GM12892 (cell line): ENCODE results near the gene OTUD5.

ENCODE experiments used
- DNase-seq: peaks from one replicate; pipeline ENCODE4 v3.0.0; 2011; ENCODE audit not compliant: insufficient read length
- FAIRE-seq: peaks from 2 replicates; lab custom pipeline; 2011; peaks lifted over from hg19 to GRCh38; lab: Jason Lieb, UNC
- POLR2A ChIP-seq: IDR thresholded peaks from 2 replicates; pipeline ENCODE4 v1.6.1; 2011; ENCODE audit warnings: low read depth, low read length, control low read depth
- POLR2AphosphoS5 ChIP-seq: IDR thresholded peaks from 2 replicates; pipeline ENCODE4 v1.6.1; 2011; ENCODE audit warnings: low read depth, low read length, control low read depth
- TAF1 ChIP-seq: IDR thresholded peaks from 2 replicates; pipeline ENCODE4 v1.6.1; 2011; ENCODE audit warnings: low read depth, mild to moderate bottlenecking, control low read depth, low read length, borderline replicate concordance

Gene OTUD5

DNA sequence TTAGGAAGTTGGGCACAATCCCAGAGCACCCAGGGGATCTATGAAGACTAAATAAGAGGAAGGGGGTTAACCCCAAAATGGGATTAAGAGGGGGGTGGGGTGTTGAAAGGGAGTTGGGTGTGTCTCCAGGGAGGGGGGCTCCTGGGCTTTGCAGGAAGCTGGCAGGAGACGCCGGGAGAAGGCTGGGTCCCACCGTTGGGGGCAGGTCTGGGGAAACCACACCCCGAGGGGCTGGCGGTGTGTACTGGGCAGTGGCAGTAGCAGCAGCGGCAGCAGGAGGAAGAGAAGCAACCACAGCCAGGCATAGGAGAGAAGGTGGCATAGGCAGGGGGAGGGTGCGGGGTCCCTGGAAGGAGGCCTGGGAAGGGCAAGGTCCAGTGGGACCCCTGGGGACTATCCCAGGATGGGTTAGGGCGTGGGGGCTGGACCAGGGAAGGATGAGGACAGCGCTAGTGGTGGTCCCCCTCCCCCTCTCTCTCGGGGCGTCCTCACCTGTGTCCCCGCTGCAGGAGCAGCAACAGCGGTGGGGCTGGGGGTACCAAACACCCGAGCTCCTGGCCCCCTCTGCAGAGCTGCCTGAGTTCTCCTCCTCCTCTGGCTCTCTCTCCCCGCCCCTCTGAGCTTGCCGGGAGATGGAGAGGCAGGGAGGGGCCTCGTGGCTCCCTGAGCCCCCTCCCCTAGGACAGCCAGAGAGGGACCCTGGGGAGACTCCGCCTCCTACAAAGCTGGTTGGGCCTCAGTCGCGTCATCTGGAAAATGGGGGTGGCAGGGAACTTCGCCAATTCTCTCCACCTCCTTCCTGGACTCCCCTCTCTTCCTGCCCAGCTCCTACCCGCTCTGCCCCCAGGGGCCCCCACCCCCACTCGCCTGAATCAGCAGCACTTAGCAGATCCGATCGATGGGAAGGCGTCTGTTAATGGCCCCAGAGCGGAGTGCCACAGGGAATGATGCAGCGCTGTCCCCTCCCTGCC lies 14.1 kb upstream of the OTUD5 start, which contains the start of gene KCND1:
Gene KCND1, minus strand, starts transcription at position 596 of the 971 bp plus-strand sequence. CDS start 1,573 bp downstream, outside the sequence.
- DNase-seq (no peak), FAIRE-seq (no peak)
- TF ChIP-seq POLR2A = no peak
- no peak for TF ChIP-seq POLR2AphosphoS5
- no peak for TF ChIP-seq TAF1

DNA sequence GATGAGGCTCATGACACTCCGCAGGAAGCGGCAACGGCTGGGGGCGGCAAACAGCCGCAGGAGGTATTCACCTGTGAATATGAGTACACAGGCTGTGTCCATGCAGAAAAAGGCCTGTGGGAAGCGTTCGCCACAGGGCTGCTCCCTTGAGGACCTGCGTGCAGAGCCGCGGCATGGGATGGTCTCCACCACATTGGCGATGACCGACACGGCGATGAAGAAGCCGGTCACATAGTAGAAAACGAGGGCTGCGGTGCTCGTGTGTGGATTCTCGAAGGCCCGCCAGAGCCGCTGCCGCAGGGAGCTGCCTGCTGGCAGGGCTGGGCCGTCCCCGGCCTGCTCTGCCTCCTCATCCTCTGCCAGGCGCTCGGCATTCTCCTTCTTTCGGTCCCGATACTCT lies 12.1 kb upstream of the OTUD5 start:
- FAIRE-seq = no peak
- no peak for TF ChIP-seq TAF1
- no peak for TF ChIP-seq POLR2AphosphoS5
- TF ChIP-seq POLR2A = no peak

DNA sequence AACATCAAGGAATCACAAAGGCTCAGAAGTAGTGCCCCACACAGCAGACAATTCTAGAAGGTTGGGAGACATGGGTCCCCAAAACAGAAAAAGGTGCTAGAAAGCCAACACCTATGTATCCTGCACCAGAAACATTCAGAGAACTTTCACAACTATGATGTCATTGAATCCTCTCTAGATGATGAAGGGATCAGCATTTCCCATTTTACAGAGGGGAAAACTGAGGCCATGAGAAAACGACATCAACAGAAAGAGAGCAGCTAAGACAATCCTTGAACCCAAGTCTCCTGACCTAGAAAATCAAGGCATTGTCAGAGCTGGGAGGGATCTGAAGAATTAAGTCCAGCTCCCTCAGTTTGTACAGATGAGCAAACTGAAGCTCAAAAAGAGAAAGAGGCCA lies 11.0 kb upstream of the OTUD5 start:
- no peak for TF ChIP-seq TAF1
- TF ChIP-seq POLR2A = no peak
- no peak for TF ChIP-seq POLR2AphosphoS5
- DNase-seq (no peak), FAIRE-seq (no peak)

More for the DNA sequence above, 12.1 kb upstream of the OTUD5 start:
- DNase-seq = no peak

DNA sequence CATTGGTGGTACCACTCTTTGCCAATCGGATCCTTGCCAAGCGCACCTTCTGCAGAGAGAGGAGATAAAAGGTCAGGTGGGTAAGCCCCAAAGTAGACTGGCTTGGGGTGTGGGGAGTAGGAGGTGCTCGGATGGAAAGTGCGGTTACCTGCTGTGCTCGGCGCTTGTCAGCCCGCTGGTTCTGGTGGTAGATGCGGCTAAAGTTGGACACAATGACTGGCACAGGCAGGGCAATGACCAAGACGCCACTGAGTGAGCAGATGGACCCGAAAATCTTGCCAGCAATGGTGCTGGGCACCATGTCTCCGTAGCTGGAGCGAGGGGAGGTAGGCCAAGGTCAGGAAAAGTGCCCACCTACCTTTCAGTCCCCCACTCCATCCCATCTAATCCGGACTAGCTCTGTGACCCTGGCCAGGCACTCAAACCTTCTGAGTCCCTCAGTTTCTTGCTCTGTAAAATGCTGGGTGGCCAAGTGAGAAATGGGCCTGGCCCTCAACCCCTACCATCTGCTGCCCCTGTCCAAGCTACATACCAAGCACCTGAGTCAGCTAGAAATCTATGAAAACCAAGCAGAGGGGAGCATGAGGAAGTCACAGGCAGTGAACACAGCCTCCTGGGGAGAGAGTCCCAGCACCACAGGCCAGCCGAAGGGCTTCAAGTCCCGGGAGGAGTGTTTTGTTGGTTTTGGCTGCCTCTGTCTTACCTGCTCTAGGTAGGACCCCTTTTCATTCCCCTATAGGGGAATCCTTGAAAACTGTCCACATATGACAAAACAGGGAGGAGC lies 9.6 kb upstream of the OTUD5 start:
- no peak for TF ChIP-seq POLR2AphosphoS5
- no peak for TF ChIP-seq TAF1
- TF ChIP-seq POLR2A = no peak
- no peak for DNase-seq
- FAIRE-seq = no peak

DNA sequence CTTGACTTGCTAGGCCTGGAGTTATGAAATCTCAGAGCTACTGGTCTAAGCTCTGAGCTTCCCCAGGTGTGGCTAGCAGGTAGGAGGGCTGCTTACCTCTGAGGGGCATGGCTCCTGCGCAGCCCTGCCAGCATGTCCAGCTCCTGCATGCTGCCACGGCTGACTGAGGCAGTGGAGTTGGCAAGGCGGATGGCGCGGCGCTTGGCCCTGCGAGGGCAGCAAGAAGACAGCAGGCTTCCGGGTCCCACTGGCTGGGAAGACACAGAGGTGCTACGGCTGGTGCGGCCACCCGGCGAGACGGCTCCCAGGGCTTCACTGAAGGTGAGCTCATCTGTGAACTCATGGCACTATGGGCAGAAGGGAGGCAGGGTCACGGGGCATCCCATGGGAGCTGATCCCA lies 8.6 kb upstream of the OTUD5 start:
- no peak for FAIRE-seq
- TF ChIP-seq TAF1 = no peak
- no peak for TF ChIP-seq POLR2A
- no peak for TF ChIP-seq POLR2AphosphoS5
- DNase-seq = no peak

DNA sequence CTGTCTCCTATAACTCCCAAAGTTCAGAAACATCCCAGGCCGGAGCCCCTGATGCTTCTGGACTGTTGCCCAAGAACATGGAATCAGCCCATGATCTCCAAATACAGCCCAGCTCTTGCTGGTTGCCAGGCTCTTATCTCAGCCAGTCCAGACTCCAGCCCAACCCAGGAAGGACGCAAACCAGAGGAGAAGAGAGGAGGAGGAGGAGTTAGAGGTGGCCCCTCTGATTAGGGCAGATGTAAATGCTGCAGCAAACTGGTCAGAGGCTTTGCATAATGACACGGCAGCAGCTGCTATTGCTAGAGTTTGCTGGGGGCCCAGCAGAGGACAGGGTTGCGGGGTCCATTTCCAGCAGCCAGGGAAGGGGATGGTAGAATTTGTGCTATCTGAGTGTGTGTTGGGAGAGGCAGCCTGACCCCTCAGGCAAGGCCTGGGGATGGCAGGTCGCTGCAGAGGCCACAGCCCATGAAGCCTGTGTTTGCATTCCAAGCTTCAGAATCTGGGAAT lies 4.2 kb upstream of the OTUD5 start:
- no peak for FAIRE-seq
- no peak for TF ChIP-seq POLR2A
- no peak for TF ChIP-seq POLR2AphosphoS5
- no peak for TF ChIP-seq TAF1
- no peak for DNase-seq

DNA sequence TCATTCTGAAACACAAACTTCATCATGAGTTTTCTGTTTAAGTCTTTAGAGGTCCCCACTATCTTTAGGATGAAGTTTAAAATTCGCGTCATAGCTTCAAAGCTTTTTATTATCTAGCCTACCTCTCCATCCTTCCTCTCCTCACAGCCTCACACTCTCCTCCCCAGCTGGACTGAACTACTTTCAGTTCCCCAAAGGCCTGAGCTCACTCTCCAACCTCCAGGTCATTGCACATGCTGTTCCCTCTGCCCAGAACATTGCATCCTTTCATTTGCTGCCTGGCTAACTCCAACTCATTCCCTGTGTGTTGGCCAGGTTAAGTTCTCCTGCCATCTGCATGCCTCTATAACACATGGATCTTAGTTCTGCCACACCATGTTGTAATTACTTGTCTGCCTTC lies 2.9 kb upstream of the OTUD5 start:
- TF ChIP-seq POLR2A (no peak), TAF1 (no peak), POLR2AphosphoS5 (no peak)
- DNase-seq = no peak
- no peak for FAIRE-seq

DNA sequence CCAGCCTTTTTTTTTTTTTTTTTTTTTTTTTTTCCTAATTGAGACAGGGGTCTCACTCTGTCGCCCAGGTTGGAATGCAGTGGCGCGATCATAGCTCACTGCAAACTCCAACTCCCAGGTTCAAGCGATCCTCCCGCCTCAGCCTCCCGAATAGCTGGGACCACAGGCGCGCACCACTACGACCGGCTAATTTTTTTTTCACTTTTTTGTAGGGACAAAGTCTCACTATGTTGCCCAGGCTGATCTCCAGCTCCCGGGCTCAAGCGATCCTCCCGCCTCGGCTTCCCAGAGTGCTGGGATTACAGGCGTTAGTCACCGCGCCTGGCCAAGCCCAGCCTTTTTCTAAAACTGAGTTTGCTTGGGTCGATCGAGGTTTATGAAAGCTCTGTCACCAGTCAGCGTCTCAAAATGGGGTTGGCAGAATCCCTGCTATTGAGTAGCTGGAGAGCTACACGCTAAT lies 1.3 kb upstream of the OTUD5 start:
- DNase-seq (no peak), FAIRE-seq (no peak)
- no peak for TF ChIP-seq POLR2AphosphoS5
- TF ChIP-seq TAF1 = no peak
- TF ChIP-seq POLR2A = no peak

DNA sequence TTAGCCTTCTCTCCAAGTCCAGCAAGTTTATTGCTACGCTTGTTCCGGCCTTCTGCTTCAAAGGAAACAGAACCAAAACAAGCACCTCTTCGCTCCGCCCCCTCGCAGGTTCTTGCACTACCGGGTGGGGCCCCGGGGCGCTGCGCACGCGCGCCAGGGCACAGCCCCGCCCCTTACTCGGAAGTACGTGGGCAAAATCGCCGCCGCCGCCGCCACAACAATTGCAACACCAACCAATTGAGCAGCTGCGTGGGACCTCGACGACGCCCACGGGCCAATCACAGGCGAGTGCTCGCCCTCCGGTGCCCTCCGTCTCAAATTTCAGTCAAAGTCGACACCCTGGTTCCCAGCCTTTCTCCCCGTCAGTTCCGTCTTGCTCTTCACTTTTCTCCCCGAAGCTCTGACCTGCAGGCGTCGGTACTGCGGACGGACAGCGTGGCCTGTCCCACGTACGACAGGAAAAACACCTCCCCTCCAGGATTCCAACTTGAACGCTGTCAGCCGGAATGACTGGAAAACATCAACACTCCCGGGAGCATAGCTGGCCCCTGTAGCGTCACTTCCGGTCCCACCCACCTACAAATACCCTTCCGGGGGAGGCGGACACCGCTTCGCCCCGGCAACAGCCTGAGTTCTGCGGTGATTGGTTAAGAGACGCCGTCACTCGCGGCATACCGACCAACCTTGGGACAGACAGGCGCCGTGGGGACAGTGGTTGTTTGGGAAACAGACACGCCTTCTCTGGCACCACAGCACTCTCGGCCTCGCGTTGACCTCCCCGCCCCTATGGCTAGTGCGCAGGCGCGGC lies 624 bp upstream of the OTUD5 start:
- FAIRE-seq (peak; percentile 98), DNase-seq (peak; percentile 83)
- TF ChIP-seq TAF1 = no peak
- TF ChIP-seq POLR2A = no peak; the same call in 1 of the 2 replicates
- TF ChIP-seq POLR2AphosphoS5 = no peak

DNA sequence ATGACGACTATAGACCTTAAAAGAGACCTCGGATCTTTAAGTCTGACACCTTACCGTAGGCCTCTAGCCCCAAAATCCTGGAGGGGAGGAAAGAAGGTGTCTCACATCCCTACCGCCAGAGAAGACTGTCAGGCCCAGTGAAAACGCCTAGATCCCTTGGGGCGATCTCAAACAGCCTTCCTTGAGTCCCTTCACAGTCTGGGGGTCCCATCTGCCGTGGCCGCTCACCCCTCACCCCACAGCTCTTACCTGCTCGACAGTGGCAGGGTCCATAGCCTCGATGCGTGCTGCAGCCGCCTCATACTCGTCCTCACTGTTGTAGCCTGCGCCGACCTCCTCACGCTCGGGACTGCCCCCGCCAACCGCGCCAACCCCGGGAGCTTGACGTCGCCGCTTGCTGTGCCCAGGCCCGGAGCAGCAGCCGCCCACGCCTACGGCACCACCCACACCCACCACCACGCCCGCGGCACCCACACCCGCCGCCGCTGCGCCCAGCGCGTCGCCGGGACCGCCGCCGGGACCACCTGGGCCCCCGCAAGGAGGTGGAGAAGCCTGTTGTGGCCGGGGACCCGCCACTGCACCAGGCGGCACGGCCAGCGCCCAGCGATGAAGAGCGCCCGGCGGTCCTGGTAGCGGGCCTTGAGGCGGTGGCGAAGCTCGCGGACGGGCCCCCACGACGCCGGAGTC lies 536 bp downstream of the OTUD5 start:
- DNase-seq = no peak
- FAIRE-seq = peak; percentile 78
- TF ChIP-seq POLR2A (no peak), POLR2AphosphoS5 (0 out of 2 replicates have a peak, but pooled peaks have one; percentile 9)

DNA sequence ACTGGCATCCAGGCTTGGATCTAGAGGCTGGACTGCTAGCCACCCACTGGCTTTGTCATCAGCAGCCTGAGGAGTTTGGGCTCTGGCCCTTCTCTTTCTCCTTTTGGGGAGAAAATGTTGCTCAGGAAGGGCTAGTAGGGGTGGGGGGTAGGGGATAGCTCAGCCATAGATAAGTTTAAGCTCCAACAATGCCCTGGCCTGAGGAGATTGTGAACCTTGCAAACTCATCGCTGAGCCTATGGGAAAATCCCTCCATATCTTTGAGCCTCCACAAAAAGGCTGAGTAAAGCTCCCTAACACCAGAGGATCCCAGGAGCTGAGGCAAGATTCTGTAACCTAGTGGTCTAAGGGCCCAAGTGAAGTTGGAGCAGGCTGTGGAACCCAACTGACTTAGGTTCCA lies 8.8 kb downstream of the OTUD5 start:
- DNase-seq (no peak), FAIRE-seq (no peak)
- TF ChIP-seq POLR2A (no peak), POLR2AphosphoS5 (no peak), TAF1 (no peak)
